ENCODE data around the gene CPS1. TPM values are rescaled to one million over a fixed set of nuclear protein-coding genes. Genes with fewer than 3 reads are reported as not detected.

Gene CPS1
- total RNA-seq, 2 donors from 2014 or later = 2.9 to 4.9 TPM

- intact Hi-C loops (cut with DNase I) = no loop called here
- WGBS, 2 donors = 78 to 80% methylated on average over 4 of the region's 4 CpGs
- no peaks in the 10 kb centered on the region for H3K9me3 ChIP-seq
- DNase-seq (no peak), ATAC-seq (no peak)
- no peaks in the 10 kb centered on the region for H3K27me3 ChIP-seq
- TF ChIP-seq POLR2A (IDR thresholded peaks at IDR 0.05) (no peak), CTCF (IDR thresholded peaks at IDR 0.05) (no peak)
- no peaks in the 10 kb centered on the region for H3K36me3 ChIP-seq (replicated peaks in 1 of 2; ENCODE audit: insufficient read depth in 1 of 2, low read depth in 2 of 2)
- H3K27ac ChIP-seq = no peak overlapping the region
- H3K4me1 ChIP-seq = no peaks in the 10 kb centered on the region
- no peak overlapping the region for H3K4me3 ChIP-seq
Observed at GRCh38 chr2:210523650-210524289, 32.6 kb upstream of the CPS1 start.

- ATAC-seq (no peak), DNase-seq (no peak)
- Histone ChIP-seq H3K4me3 (no peak overlapping the region), H3K27me3 (no peaks in the 10 kb centered on the region), H3K27ac (no peak overlapping the region), H3K9me3 (no peaks in the 10 kb centered on the region), H3K36me3 (replicated peaks in 1 of 2; ENCODE audit: insufficient read depth in 1 of 2, low read depth in 2 of 2) (no peaks in the 10 kb centered on the region), H3K4me1 (no peaks in the 10 kb centered on the region)
- no peak for TF ChIP-seq CTCF (IDR thresholded peaks at IDR 0.05)
- TF ChIP-seq POLR2A (IDR thresholded peaks at IDR 0.05) = no peak
- intact Hi-C loops (cut with DNase I) = no loop called here
Observed at GRCh38 chr2:210524533-210524932, 31.9 kb upstream of the CPS1 start.

GRCh38 chr2:210527286-210527685 lies 29.1 kb upstream of the CPS1 start:
- H3K4me3 ChIP-seq = no peak overlapping the region
- ATAC-seq (no peak), DNase-seq (no peak)
- no peak overlapping the region for H3K27ac ChIP-seq
- H3K4me1 ChIP-seq = no peaks in the 10 kb centered on the region
- intact Hi-C loops (cut with DNase I) = no loop called here
- H3K9me3 ChIP-seq = no peaks in the 10 kb centered on the region
- no peaks in the 10 kb centered on the region for H3K27me3 ChIP-seq
- TF ChIP-seq CTCF (IDR thresholded peaks at IDR 0.05) (no peak), POLR2A (IDR thresholded peaks at IDR 0.05) (no peak)
- H3K36me3 ChIP-seq (replicated peaks in 1 of 2; ENCODE audit: insufficient read depth in 1 of 2, low read depth in 2 of 2) = no peaks in the 10 kb centered on the region

GRCh38 chr2:210528716-210529115 lies 27.7 kb upstream of the CPS1 start:
- ATAC-seq = no peak
- H3K27me3 ChIP-seq = no peaks in the 10 kb centered on the region
- no peak for TF ChIP-seq POLR2A (IDR thresholded peaks at IDR 0.05)
- TF ChIP-seq CTCF (IDR thresholded peaks at IDR 0.05) = no peak
- no peaks in the 10 kb centered on the region for H3K36me3 ChIP-seq (replicated peaks in 1 of 2; ENCODE audit: insufficient read depth in 1 of 2, low read depth in 2 of 2)
- no peaks in the 10 kb centered on the region for H3K9me3 ChIP-seq
- no peak for DNase-seq
- WGBS, 2 donors = 68 to 73% methylated on average over 4 of the region's 4 CpGs
- intact Hi-C loops (cut with DNase I) = no loop called here
- no peaks in the 10 kb centered on the region for H3K4me1 ChIP-seq
- H3K4me3 ChIP-seq = no peak overlapping the region
- H3K27ac ChIP-seq = no peak overlapping the region

GRCh38 chr2:210531050-210531449 lies 25.3 kb upstream of the CPS1 start:
- 73 to 75% methylated on average over 5 of the region's 5 CpGs for WGBS, 2 donors

More at GRCh38 chr2:210531050-210531449, 25.3 kb upstream of the CPS1 start:
- no peak overlapping the region for H3K4me3 ChIP-seq
- no peaks in the 10 kb centered on the region for H3K9me3 ChIP-seq
- H3K27ac ChIP-seq = no peak overlapping the region
- ATAC-seq (no peak), DNase-seq (no peak)
- H3K4me1 ChIP-seq = no peaks in the 10 kb centered on the region
- H3K27me3 ChIP-seq = no peaks in the 10 kb centered on the region
- intact Hi-C loops (cut with DNase I) = no loop called here
- H3K36me3 ChIP-seq (replicated peaks in 1 of 2; ENCODE audit: insufficient read depth in 1 of 2, low read depth in 2 of 2) = no peaks in the 10 kb centered on the region
- TF ChIP-seq POLR2A (IDR thresholded peaks at IDR 0.05) (no peak), CTCF (IDR thresholded peaks at IDR 0.05) (no peak)
